GM23338 (cell line): ENCODE data around the gene CECR2. TPM values are rescaled to one million over a fixed set of nuclear protein-coding genes. Genes with fewer than 3 reads are reported as not detected.

ENCODE experiments used
- ATAC-seq: fragments of 200-7000 bp; cut with Tn5 transposase; 3 replicates; pipeline ENCODE4 v1.9.1; 2020
- DNase-seq: peaks from one replicate; pipeline ENCODE4 v3.0.0-alpha.2; 2015; ENCODE audit warnings: low spot score
- H2AFZ ChIP-seq: fragments of 200-600 bp; sonication (generic); 2 replicates; pipeline ENCODE4 v1.8.0; 2016; ENCODE audit warnings: antibody characterized with exemption, mild to moderate bottlenecking, moderate library complexity
- H3F3A ChIP-seq: fragments of 200-600 bp; sonication (generic); replicated peaks from 2 replicates; pipeline ENCODE4 v1.8.0; 2017; ENCODE audit warnings: antibody characterized with exemption, mixed run types, low read depth
- H3K27ac ChIP-seq: fragments of 200-600 bp; sonication (generic); 2 replicates; pipeline ENCODE4 v1.6.1; 2016; ENCODE audit warnings: low read depth
- H3K27me3 ChIP-seq: fragments of 200-600 bp; sonication (generic); 2 replicates; pipeline ENCODE4 v1.8.0; 2016; ENCODE audit warnings: mild to moderate bottlenecking, mixed run types, moderate library complexity; ENCODE audit not compliant: insufficient read depth
- H3K36me3 ChIP-seq: fragments of 200-600 bp; sonication (generic); 2 replicates; pipeline ENCODE4 v1.8.0; 2016; ENCODE audit warnings: mild to moderate bottlenecking; ENCODE audit not compliant: insufficient read depth
- H3K4me1 ChIP-seq: fragments of 200-600 bp; sonication (generic); 2 replicates; pipeline ENCODE4 v1.8.0; 2016; ENCODE audit warnings: mild to moderate bottlenecking, moderate library complexity; ENCODE audit not compliant: insufficient read depth
- H3K4me2 ChIP-seq: fragments of 200-600 bp; sonication (generic); 2 replicates; pipeline ENCODE4 v1.7.1; 2017; ENCODE audit warnings: mixed run types
- H3K4me3 ChIP-seq: fragments of 200-600 bp; sonication (generic); 2 replicates; pipeline ENCODE4 v1.6.1; 2016; ENCODE audit warnings: mixed run types
- H3K79me2 ChIP-seq: fragments of 200-600 bp; sonication (generic); replicated peaks from 2 replicates; pipeline ENCODE4 v1.8.0; 2017; ENCODE audit warnings: mild to moderate bottlenecking; ENCODE audit not compliant: insufficient read depth
- H3K9me2 ChIP-seq: fragments of 200-600 bp; sonication (generic); 2 replicates; pipeline ENCODE4 v1.8.0; 2017; ENCODE audit not compliant: insufficient read depth
- H4K20me1 ChIP-seq: fragments of 200-600 bp; sonication (generic); replicated peaks from 2 replicates; pipeline ENCODE4 v1.8.0; 2017; ENCODE audit warnings: mild to moderate bottlenecking; ENCODE audit not compliant: insufficient read depth
- H3K27ac Mint-ChIP-seq: 2 replicates; pipeline ENCODE4 v1.8.0; 2020; ENCODE audit warnings: inconsistent platforms, mild to moderate bottlenecking, moderate library complexity, mixed read lengths
- H3K27me3 Mint-ChIP-seq: 3 replicates; pipeline ENCODE4 v1.8.0; 2022; ENCODE audit warnings: low read depth, mild to moderate bottlenecking, moderate library complexity, mixed read lengths, inconsistent platforms; ENCODE audit not compliant: insufficient read depth, poor library complexity
- H3K36me3 Mint-ChIP-seq: 3 replicates; pipeline ENCODE4 v1.8.0; 2021; ENCODE audit warnings: low read depth, mild to moderate bottlenecking, inconsistent platforms, moderate library complexity, mixed read lengths
- H3K4me1 Mint-ChIP-seq: 3 replicates; pipeline ENCODE4 v1.8.0; 2020; ENCODE audit warnings: mild to moderate bottlenecking, inconsistent platforms, mixed read lengths
- H3K4me3 Mint-ChIP-seq: 3 replicates; pipeline ENCODE4 v1.8.0; 2021; ENCODE audit warnings: moderate library complexity, mild to moderate bottlenecking, inconsistent platforms, mixed read lengths
- H3K9me3 Mint-ChIP-seq: 3 replicates; pipeline ENCODE4 v1.8.0; 2020; ENCODE audit warnings: moderate library complexity, mild to moderate bottlenecking, inconsistent platforms, mixed read lengths
- CREB1 ChIP-seq: fragments of 250-450 bp; sonication (Bioruptor Pico); IDR thresholded peaks from 2 replicates; pipeline ENCODE4 v1.5.0; 2020; ENCODE audit warnings: low read depth, mild to moderate bottlenecking, moderate library complexity
- CTCF ChIP-seq, 2 experiments: fragments of 200-600 bp in 1 of 2; sonication (generic) in 1 of 2; conservative IDR thresholded peaks; 2 replicates each; pipeline versions ENCODE4 v1.5.1 to v1.6.1; 2016 to 2017; ENCODE audit warnings: antibody characterized with exemption in 2 of 2, low read depth in 2 of 2, mild to moderate bottlenecking in 2 of 2, moderate library complexity in 1 of 2
- ETS1 ChIP-seq: IDR thresholded peaks from 2 replicates; pipeline ENCODE4 v1.6.1; 2016; ENCODE audit warnings: antibody characterized with exemption
- EZH2 ChIP-seq: fragments of 200-600 bp; sonication (generic); IDR thresholded peaks from one replicate; pipeline ENCODE4 v1.8.0; 2017; ENCODE audit warnings: antibody characterized with exemption, mild to moderate bottlenecking, low read depth; ENCODE audit not compliant: unreplicated experiment
- EZH2phosphoT487 ChIP-seq: fragments of 200-600 bp; sonication (generic); IDR thresholded peaks from one replicate; pipeline ENCODE4 v1.8.1; 2018; ENCODE audit warnings: antibody characterized with exemption; ENCODE audit not compliant: unreplicated experiment
- NANOG ChIP-seq: IDR thresholded peaks from 2 replicates; pipeline ENCODE4 v1.6.1; 2016; ENCODE audit warnings: antibody characterized with exemption, borderline replicate concordance
- POLR2AphosphoS5 ChIP-seq: IDR thresholded peaks from 2 replicates; pipeline ENCODE4 v1.6.1; 2016; ENCODE audit warnings: antibody characterized with exemption, low read depth
- REST ChIP-seq: IDR thresholded peaks from one replicate; pipeline ENCODE4 v1.6.1; 2018; ENCODE audit warnings: antibody characterized with exemption; ENCODE audit not compliant: unreplicated experiment
- ZNF114 ChIP-seq: fragments of 250-450 bp; sonication (Bioruptor Pico); IDR thresholded peaks from 2 replicates; pipeline ENCODE4 v1.5.0; 2020; ENCODE audit warnings: mild to moderate bottlenecking, moderate library complexity
- ZNF331 ChIP-seq: fragments of 250-450 bp; sonication (Bioruptor Pico); IDR thresholded peaks from 2 replicates; pipeline ENCODE4 v1.5.0; 2020; ENCODE audit warnings: low read depth, mild to moderate bottlenecking, moderate library complexity
- polyA plus RNA-seq: library from polyadenylated mRNA; unstranded; fragments of >200 nt; fragmentation: Nextera tagmentation; extraction: Ambion mirVana; gene quantifications from 2 replicates; pipeline ENCODE4 v1.2.1, GENCODE V29; 2016
- total RNA-seq: library from RNA; depleted of rRNA; stranded (reverse); fragments of >200 nt; shearing (Covaris generic); gene quantifications from 2 replicates; pipeline ENCODE4 v1.2.3, GENCODE V29; 2014

Gene CECR2
- total and polyA plus RNA-seq, 2 experiments from 2014 or later: 18.4 to 110 TPM

- TF ChIP-seq EZH2phosphoT487: no peak
- TF ChIP-seq NANOG: no peak
- TF ChIP-seq REST: no peak
- no peak for TF ChIP-seq ZNF114 (CRISPR knock-in tag)
- TF ChIP-seq ETS1: no peak
Observed at GRCh38 chr22:17576470-17576869, 207.2 kb downstream of the CECR2 start (continued).

GRCh38 chr22:17578136-17578754 is 209.0 kb downstream of the CECR2 start:
- H3K36me3 ChIP-seq: no peaks in the 10 kb centered on the region
- Mint-ChIP-seq H3K4me3 (no peak overlapping the region), H3K27ac (no peak overlapping the region), H3K27me3 (peaks cover 25% of the 10 kb centered on the region), H3K9me3 (no peaks in the 10 kb centered on the region; the same call in 2 of the 3 replicates), H3K36me3 (no peaks in the 10 kb centered on the region; the same call in 2 of the 3 replicates), H3K4me1 (peaks cover 9% of the 10 kb centered on the region)
- DNase-seq: no peak
- H3F3A ChIP-seq: peaks cover 5% of the 10 kb centered on the region; the same call in 1 of the 2 replicates
- no peak overlapping the region for H3K27ac ChIP-seq
- H3K79me2 ChIP-seq: no peaks in the 10 kb centered on the region
- no peaks in the 10 kb centered on the region for H3K4me1 ChIP-seq
- ATAC-seq: no peak
- H4K20me1 ChIP-seq: no peaks in the 10 kb centered on the region
- H2AFZ ChIP-seq: no peak overlapping the region
- H3K9me2 ChIP-seq: no peaks in the 10 kb centered on the region
- TF ChIP-seq ZNF331 (CRISPR knock-in tag): no peak
- no peak for TF ChIP-seq POLR2AphosphoS5
- no peak for TF ChIP-seq ZNF114 (CRISPR knock-in tag)
- no peak for TF ChIP-seq NANOG
- TF ChIP-seq EZH2: no peak
- TF ChIP-seq EZH2phosphoT487: no peak
- no peak for TF ChIP-seq CREB1
- TF ChIP-seq CTCF (conservative IDR thresholded peaks at IDR 0.05; ENCODE audit: low read depth in 2 of 2): no peak
- no peak for TF ChIP-seq REST
- H3K4me2 ChIP-seq: no peak overlapping the region
- no peak overlapping the region for H3K4me3 ChIP-seq
- no peaks in the 10 kb centered on the region for H3K27me3 ChIP-seq
